ENCODE results near the gene OR10H3.
A peak's percentile ranks its signal among the peaks of the same experiment; 100 is the strongest.

OR10H3 gene

GRCh38 chr19:15737722-15738121 is at the start of gene OR10H3:
Gene OR10H3, plus strand, starts transcription at chr19:15737985. Its CDS starts 3,408 bp downstream, at chr19:15741393.
- no peak for DNase-seq (ENCODE audit: extremely low read depth, low read depth)
- H3K4me3 ChIP-seq (replicated peaks; ENCODE audit: low read depth, low read length) = no peak within 1 kb of the TSS
- no peak for TF ChIP-seq CTCF (IDR thresholded peaks at IDR 0.05; ENCODE audit: low read depth, low read length, missing control alignments)

- H3K4me3 ChIP-seq (replicated peaks; ENCODE audit: low read depth, low read length) = no peak overlapping the region
- DNase-seq (ENCODE audit: extremely low read depth, low read depth) = no peak
These were observed 41.1 kb upstream of the OR10H3 start for GRCh38 chr19:15696654-15697194.

GRCh38 chr19:15701757-15702533 is 35.8 kb upstream of the OR10H3 start:
- H3K4me3 ChIP-seq (replicated peaks; ENCODE audit: low read depth, low read length) = no peak overlapping the region
- TF ChIP-seq CTCF (IDR thresholded peaks at IDR 0.05; ENCODE audit: low read depth, low read length, missing control alignments) = no peak
- no peak for DNase-seq (ENCODE audit: extremely low read depth, low read depth)

More at GRCh38 chr19:15696654-15697194, 41.1 kb upstream of the OR10H3 start:
- no peak for TF ChIP-seq CTCF (IDR thresholded peaks at IDR 0.05; ENCODE audit: low read depth, low read length, missing control alignments)

- TF ChIP-seq CTCF (IDR thresholded peaks at IDR 0.05; ENCODE audit: low read depth, low read length, missing control alignments) = no peak
- peak; percentile 3 for DNase-seq (ENCODE audit: extremely low read depth, low read depth)
- H3K4me3 ChIP-seq (replicated peaks; ENCODE audit: low read depth, low read length) = no peak overlapping the region
These were observed 35.3 kb upstream of the OR10H3 start for GRCh38 chr19:15702534-15702930.

GRCh38 chr19:15714638-15715037 is 23.1 kb upstream of the OR10H3 start:
- H3K4me3 ChIP-seq (replicated peaks; ENCODE audit: low read depth, low read length) = no peak overlapping the region
- no peak for TF ChIP-seq CTCF (IDR thresholded peaks at IDR 0.05; ENCODE audit: low read depth, low read length, missing control alignments)
- DNase-seq (ENCODE audit: extremely low read depth, low read depth) = no peak

GRCh38 chr19:15715642-15716041 is 22.1 kb upstream of the OR10H3 start:
- H3K4me3 ChIP-seq (replicated peaks; ENCODE audit: low read depth, low read length) = no peak overlapping the region
- no peak for DNase-seq (ENCODE audit: extremely low read depth, low read depth)
- no peak for TF ChIP-seq CTCF (IDR thresholded peaks at IDR 0.05; ENCODE audit: low read depth, low read length, missing control alignments)
